K562 (cell line): ENCODE data around the gene LGALS14. TPM values are rescaled to one million over a fixed set of nuclear protein-coding genes. Genes with fewer than 3 reads are reported as not detected.

Experiments used
- ATAC-seq: fragments of 200-7000 bp; cut with Tn5 transposase; 3 replicates; pipeline ENCODE4 v1.9.1; 2020; ENCODE audit warnings: moderate library complexity
- BruUV-seq: library from RNA; stranded (reverse); fragments of 400-500 nt; replicated peaks from 2 replicates; lab custom pipeline; 2021; lab: Mats Ljungman, UMichigan
- CTCF ChIA-PET: fragments of 300-600 bp; formaldehyde crosslinking; extraction: SDS; loops from one replicate; lab custom pipeline; 2021; ENCODE audit warnings: low intra/inter-chr PET ratio; lab: Yijun Ruan, JAX
- POLR2A ChIA-PET: fragments of 300-600, 350-650 bp; sonication (Branson Sonifier 250); formaldehyde crosslinking; extraction: SDS; loops from one replicate; lab custom pipeline; 2021; ENCODE audit warnings: antibody characterized with exemption, inconsistent platforms; lab: Yijun Ruan, JAX
- DNase-seq, 4 experiments: peaks; one replicate each; pipeline versions ENCODE4 v3.0.0 to v3.0.0-alpha.2; 2011 to 2018; ENCODE audit warnings: low spot score in 3 of 4, mixed read lengths in 3 of 4; ENCODE audit errors: extremely low read depth in 1 of 4
- FAIRE-seq: peaks from 2 replicates; lab custom pipeline; 2011; peaks lifted over from hg19 to GRCh38; lab: Jason Lieb, UNC
- H2AFZ ChIP-seq: 2 replicates; pipeline ENCODE4 v1.6.0; 2011; ENCODE audit warnings: low read depth, low read length, control low read depth, inconsistent platforms
- H3K27ac ChIP-seq: fragments of 200-600 bp; 3 replicates; pipeline ENCODE4 v1.8.0; 2011; ENCODE audit warnings: low read depth, mild to moderate bottlenecking, control low read depth, inconsistent platforms, low read length, moderate library complexity, mixed read lengths; ENCODE audit errors: extremely low read depth
- H3K27me3 ChIP-seq, 2 experiments: fragments of 300-600 bp in 1 of 2; 2 replicates in 1 of 2; 3 replicates in 1 of 2; pipeline versions ENCODE4 v1.6.0 to v1.8.0; 2011; ENCODE audit warnings: inconsistent platforms in 2 of 2, low read length in 2 of 2, mild to moderate bottlenecking in 1 of 2, mixed read lengths in 1 of 2, moderate library complexity in 1 of 2; ENCODE audit not compliant: control insufficient read depth in 2 of 2, insufficient read depth in 2 of 2
- H3K36me3 ChIP-seq: fragments of 300-600 bp; 3 replicates; pipeline ENCODE4 v1.8.0; 2011; ENCODE audit warnings: mild to moderate bottlenecking, low read length, inconsistent platforms; ENCODE audit not compliant: control insufficient read depth, insufficient read depth
- H3K4me1 ChIP-seq, 2 experiments: fragments of 200-600 bp in 1 of 2; replicated peaks in 1 of 2; 2 replicates in 1 of 2; 3 replicates in 1 of 2; pipeline versions ENCODE4 v1.5.1 to v1.8.0; 2011; ENCODE audit warnings: inconsistent platforms in 2 of 2, low read length in 2 of 2, mild to moderate bottlenecking in 1 of 2, mixed read lengths in 1 of 2, moderate library complexity in 1 of 2; ENCODE audit not compliant: control insufficient read depth in 2 of 2, insufficient read depth in 2 of 2
- H3K4me2 ChIP-seq: 2 replicates; pipeline ENCODE4 v1.6.1; 2011; ENCODE audit warnings: low read length, control low read depth, inconsistent platforms, mixed read lengths; ENCODE audit not compliant: insufficient read depth
- H3K4me3 ChIP-seq: fragments of 200-600 bp; sonication (generic), shearing (Covaris generic); 2 replicates; pipeline ENCODE4 v1.5.1; 2016; ENCODE audit warnings: control low read depth, inconsistent platforms
- H3K79me2 ChIP-seq: fragments of 200-600 bp; 3 replicates; pipeline ENCODE4 v1.8.0; 2011; ENCODE audit warnings: low read length, inconsistent platforms; ENCODE audit not compliant: control insufficient read depth, insufficient read depth
- H3K9ac ChIP-seq, 2 experiments: 2 replicates each; pipeline versions ENCODE4 v1.6.0 to v1.6.1; 2011; ENCODE audit warnings: low read depth in 2 of 2, low read length in 2 of 2, control low read depth in 1 of 2, inconsistent platforms in 1 of 2, mild to moderate bottlenecking in 1 of 2, mixed read lengths in 1 of 2; ENCODE audit not compliant: insufficient read depth in 1 of 2
- H3K9me1 ChIP-seq: one replicate; pipeline ENCODE4 v1.6.0; 2011; ENCODE audit warnings: inconsistent platforms, mild to moderate bottlenecking, low read length, moderate library complexity; ENCODE audit not compliant: control insufficient read depth, insufficient read depth
- H3K9me3 ChIP-seq: replicated peaks from 2 replicates; pipeline ENCODE4 v1.5.1; 2011; ENCODE audit warnings: low read depth, low read length, inconsistent platforms; ENCODE audit not compliant: control insufficient read depth, insufficient read depth
- H4K20me1 ChIP-seq: replicated peaks from 2 replicates; pipeline ENCODE4 v1.6.1; 2011; ENCODE audit warnings: low read length, inconsistent platforms, mixed read lengths; ENCODE audit not compliant: control insufficient read depth, insufficient read depth
- CCNT2 ChIP-seq: IDR thresholded peaks from 2 replicates; pipeline ENCODE4 v1.6.1; 2011; ENCODE audit warnings: borderline replicate concordance, low read depth, mild to moderate bottlenecking, moderate library complexity, mixed read lengths, low read length; ENCODE audit not compliant: insufficient read length; ENCODE audit errors: extremely low read depth
- SMARCE1 ChIP-seq: fragments of 450-650 bp; IDR thresholded peaks from 2 replicates; pipeline ENCODE4 v1.7.1; 2016; ENCODE audit warnings: mild to moderate bottlenecking
- THRA ChIP-seq: fragments of 450-650 bp; IDR thresholded peaks from 2 replicates; pipeline ENCODE4 v1.6.1; 2017; ENCODE audit warnings: mild to moderate bottlenecking, moderate library complexity
- TRIM25 ChIP-seq: fragments of 450-650 bp; IDR thresholded peaks from 2 replicates; pipeline ENCODE4 v1.7.0; 2016; ENCODE audit warnings: borderline replicate concordance
- ZNF121 ChIP-seq: sonication (generic); formaldehyde crosslinking; conservative IDR thresholded peaks from 2 replicates; pipeline ENCODE4 v1.8.0; 2022; ENCODE audit warnings: missing genetic modification reagents
- ZNF707 ChIP-seq: fragments of 250-450 bp; sonication (Bioruptor Pico); conservative IDR thresholded peaks from 2 replicates; pipeline ENCODE4 v1.8.0; 2022; ENCODE audit warnings: inconsistent platforms, mild to moderate bottlenecking, moderate library complexity
- WGBS: fragments of 100-300 bp; shearing (Covaris generic); methylation state at CpG from one replicate; pipeline ENCODE4 v1.1.6; 2016; ENCODE audit warnings: low coverage, mixed read lengths; ENCODE audit not compliant: insufficient coverage; ENCODE audit errors: missing lambda C conversion rate; 5-methylcytosine and 5-hydroxymethylcytosine counted together
- in situ Hi-C: fragments of 300-500 bp; cut with MboI; formaldehyde crosslinking; loops from 4 replicates; pipeline ENCODE4 v1.15.0; 2018; ENCODE audit warnings: inconsistent platforms, mixed read lengths
- intact Hi-C: fragments of 100-400 bp; cut with micrococcal nuclease; formaldehyde crosslinking; loops from 2 replicates; pipeline ENCODE4 v1.14.2; 2022
- polyA plus RNA-seq, 8 experiments: library from polyadenylated mRNA; depleted of rRNA in 4 of 8; stranded (reverse) in 5 of 8; unstranded in 3 of 8; fragments of >200 nt; fragmentation: Nextera tagmentation in 2 of 8; fragmentation: Illumina TruSeq in 1 of 8; extraction: Ambion mirVana in 2 of 8; extraction: Trizol in 1 of 8; gene quantifications; 2 replicates each; pipeline versions ENCODE4 v1.2.1 to v1.2.3, GENCODE V29; 2011 to 2014; ENCODE audit warnings: inconsistent platforms in 1 of 8, missing spikeins in 1 of 8
- total RNA-seq, 7 experiments: library from RNA; depleted of rRNA in 6 of 7; stranded (reverse); fragments of >200 nt in 6 of 7; fragmentation: Illumina TruSeq in 2 of 7; extraction: Trizol in 2 of 7; gene quantifications; 2 replicates each; pipeline versions ENCODE4 v1.2.1 to v1.2.3, GENCODE V29; 2011 to 2021; ENCODE audit warnings: low replicate concordance in 1 of 7

LGALS14 gene
- total and polyA plus RNA-seq, 9 of the 15 experiments (the other 6 are each of a cell fraction or from before 2014, with no cell fraction given) = not detected

- Histone ChIP-seq H3K36me3 (no peaks in the 10 kb centered on the region), H3K4me3 (no peak within 1 kb of the TSS), H3K9me3 (no peaks in the 10 kb centered on the region), H3K27ac (no peak within 1 kb of the TSS), H3K4me1 (no peaks in the 10 kb centered on the region), H4K20me1 (no peaks in the 10 kb centered on the region), H3K79me2 (no peaks in the 10 kb centered on the region), H2AFZ (no peak within 1 kb of the TSS), H3K4me2 (no peak within 1 kb of the TSS), H3K9ac (no peak within 1 kb of the TSS), H3K9me1 (no peaks in the 10 kb centered on the region), H3K27me3 (no peaks in the 10 kb centered on the region; a peak in 2 of 5 replicates)
- TF ChIP-seq CCNT2 = no peak
- no peak for TF ChIP-seq ZNF707 (CRISPR knock-in tag)
- no peak for TF ChIP-seq SMARCE1
- no peak for TF ChIP-seq TRIM25
- no peak for TF ChIP-seq THRA
- TF ChIP-seq ZNF121 (CRISPR knock-in tag) = no peak
- ATAC-seq (no peak), FAIRE-seq (no peak), DNase-seq (no peak)
- no TSS peak for BruUV-seq
- CTCF ChIA-PET = no interaction called here
- intact Hi-C loops = no loop called here
- POLR2A ChIA-PET = no interaction called here
- WGBS = 0% methylated on average over 3 of the region's 3 CpGs
- in situ Hi-C loops = no loop called here
Observed at GRCh38 chr19:39655613-39656012, 48.7 kb upstream of the LGALS14 start, which contains the start of gene LGALS16. LGALS16 (plus strand) TSS chr19:39655913; CDS start chr19:39655962, 49 bp downstream.
